ACHN (cell line): ENCODE results near the gene BNC2.
A peak's percentile ranks its signal among the peaks of the same experiment; 100 is the strongest.

Experiments used
- DNase-seq: peaks from one replicate; pipeline ENCODE4 v3.0.0-alpha.2; 2015
- in situ Hi-C: cut with HindIII; loops from 2 replicates; pipeline ENCODE4 v1.10.0; 2017; ENCODE audit warnings: low sequenced_read_pairs, low pct_ligation_motif_present, low pct_unique_long_range_greater_than_20kb

Gene BNC2

GRCh38 chr9:16407617-16408016 lies 462.9 kb downstream of the BNC2 start:
- no peak for DNase-seq
- in situ Hi-C loops = no loop called here

- in situ Hi-C loops = no loop called here
- DNase-seq = no peak
Observed at GRCh38 chr9:16406526-16407225, 463.8 kb downstream of the BNC2 start.

DNA sequence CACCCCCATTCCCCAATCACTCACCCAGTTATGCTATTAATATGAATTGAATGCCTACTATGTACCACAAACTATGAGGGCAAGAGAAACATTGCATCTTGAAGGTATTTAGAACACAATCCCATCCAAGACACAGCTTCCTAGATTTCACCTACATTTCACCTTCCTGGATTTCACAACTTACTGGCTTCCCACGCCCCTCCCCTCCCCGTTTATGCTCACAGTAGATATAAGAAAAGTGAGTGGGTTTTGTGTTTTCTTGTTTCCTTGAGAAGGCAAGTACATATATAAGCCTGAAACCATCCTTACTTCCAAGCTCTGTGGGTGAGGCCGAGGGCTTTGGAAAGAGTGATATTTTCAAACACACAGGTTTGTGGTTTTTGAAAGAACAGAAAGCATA lies 465.0 kb downstream of the BNC2 start:
- in situ Hi-C loops = no loop called here
- DNase-seq = no peak

DNA sequence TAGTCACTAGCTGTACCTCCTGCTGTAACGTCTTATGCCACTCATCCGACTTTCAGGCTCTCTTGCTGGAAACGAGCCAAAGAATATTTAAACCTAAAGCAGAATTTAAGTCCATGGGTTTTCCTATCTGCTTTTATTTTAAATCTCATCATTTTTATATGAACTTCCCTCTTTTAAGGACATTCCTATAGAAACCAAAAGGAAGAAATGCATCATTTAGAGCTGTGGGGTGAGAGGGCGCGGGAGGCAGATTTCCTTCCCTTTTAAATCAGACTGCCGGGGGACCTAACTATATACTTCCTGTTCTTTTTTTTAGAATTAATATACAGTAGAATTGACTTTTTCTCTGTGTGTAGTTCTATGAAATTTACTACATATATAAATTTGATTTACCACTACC lies 468.8 kb downstream of the BNC2 start:
- in situ Hi-C loops = no loop called here
- DNase-seq = no peak

- in situ Hi-C loops = no loop called here
- no peak for DNase-seq
Observed at GRCh38 chr9:16398691-16399090, 471.8 kb downstream of the BNC2 start.

GRCh38 chr9:16396389-16396788 lies 474.1 kb downstream of the BNC2 start:
- DNase-seq = no peak
- in situ Hi-C loops = no loop called here

GRCh38 chr9:16391369-16391768 lies 479.1 kb downstream of the BNC2 start:
- in situ Hi-C loops = no loop called here
- no peak for DNase-seq

GRCh38 chr9:16387382-16387781 lies 483.1 kb downstream of the BNC2 start:
- DNase-seq = no peak
- in situ Hi-C loops = no loop called here

GRCh38 chr9:16386827-16387077 lies 483.7 kb downstream of the BNC2 start:
- in situ Hi-C loops = no loop called here
- no peak for DNase-seq

DNA sequence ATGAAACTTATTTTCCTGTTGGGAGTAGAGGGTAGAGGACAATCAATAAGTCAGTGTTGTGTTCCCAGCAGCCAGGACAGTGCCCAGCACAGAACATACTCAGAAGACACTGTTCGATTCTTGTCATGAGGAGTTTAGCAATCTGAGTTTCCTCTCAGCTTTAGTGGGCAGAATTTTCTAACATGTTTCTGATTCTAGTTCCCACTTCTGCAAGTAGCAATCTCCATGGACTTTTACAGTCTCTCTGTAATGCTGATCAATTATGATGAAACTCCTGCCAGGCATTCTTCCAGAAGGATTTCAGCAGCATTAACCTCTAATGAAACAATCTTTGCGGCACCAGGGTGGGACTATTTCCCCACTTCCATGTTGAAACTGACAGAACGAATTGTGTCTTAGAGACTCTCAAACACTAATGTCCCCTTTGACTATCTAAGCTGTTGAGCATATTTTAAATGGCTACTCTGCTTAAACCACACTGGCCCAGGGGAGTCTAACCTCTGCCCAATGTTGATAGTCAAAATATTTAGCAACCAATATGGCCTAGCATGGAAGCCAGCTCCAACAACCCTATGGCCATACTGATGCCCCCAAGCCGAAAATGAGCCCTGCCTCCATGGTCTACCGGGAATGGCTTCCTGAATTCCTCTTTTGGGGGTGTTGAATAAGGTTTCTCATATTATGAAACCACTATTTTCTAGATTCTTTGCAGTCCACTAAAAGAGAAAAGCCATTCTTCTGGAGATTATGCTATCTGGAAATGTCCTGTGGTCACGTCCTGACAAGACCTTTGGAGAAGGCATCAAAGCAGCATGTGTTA lies 484.3 kb downstream of the BNC2 start:
- in situ Hi-C loops = no loop called here

DNA sequence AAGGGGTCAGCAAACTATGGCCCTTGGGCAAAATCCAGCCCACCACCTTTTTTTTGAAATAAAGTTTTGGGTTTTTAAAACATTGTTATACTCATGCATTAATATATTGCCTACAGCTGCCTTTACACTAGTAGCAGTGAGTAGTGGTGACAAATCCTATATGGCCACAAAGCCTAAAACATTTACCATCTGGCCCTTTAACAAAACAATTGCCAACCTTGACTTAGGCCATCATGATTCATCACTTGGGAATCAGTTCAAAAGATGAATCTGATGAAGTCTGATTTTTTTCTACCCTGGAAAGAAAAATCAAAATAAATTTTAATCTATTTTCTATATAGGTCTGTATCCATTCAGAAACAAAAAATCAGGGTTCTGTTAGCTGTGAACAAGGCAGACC lies 484.9 kb downstream of the BNC2 start:
- in situ Hi-C loops = no loop called here
- peak; percentile 17 for DNase-seq

More for the DNA sequence above, 484.3 kb downstream of the BNC2 start:
- DNase-seq = no peak

DNA sequence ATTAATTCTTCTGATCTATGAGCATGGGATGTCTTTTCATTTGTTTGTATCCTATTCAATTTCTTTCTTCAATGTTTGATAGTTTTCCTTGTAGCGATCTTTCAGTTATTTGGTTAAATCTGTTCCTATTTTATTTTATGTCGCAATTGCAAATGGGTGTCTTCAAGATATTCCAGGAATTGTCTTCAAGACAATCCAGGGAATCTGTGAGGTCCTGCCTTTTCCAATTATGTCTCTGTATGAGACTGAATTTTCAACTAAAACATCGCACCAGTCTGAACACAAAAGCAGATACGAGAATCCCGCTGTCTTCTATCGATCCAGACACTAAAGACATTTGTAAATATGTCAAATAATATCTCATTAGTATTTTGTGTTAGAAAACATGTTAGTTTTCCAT lies 485.5 kb downstream of the BNC2 start:
- in situ Hi-C loops = no loop called here
- no peak for DNase-seq

DNA sequence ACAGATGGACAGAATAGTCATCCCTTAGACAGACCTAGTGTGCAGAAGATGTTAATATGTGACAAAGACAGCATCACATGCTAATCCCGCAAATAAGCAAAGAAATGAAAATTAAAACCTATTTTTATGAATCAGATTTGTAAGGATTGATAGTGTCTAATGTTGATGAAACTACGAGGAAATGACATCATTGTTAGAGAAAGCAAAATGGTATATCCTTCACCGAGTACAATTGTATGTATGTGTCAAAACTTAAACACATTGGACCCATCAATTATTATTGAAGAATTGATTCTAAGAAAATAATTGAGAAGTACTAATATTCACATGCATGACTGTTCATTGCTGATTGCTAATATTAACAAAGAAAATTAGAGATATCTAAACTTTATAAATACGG lies 493.2 kb downstream of the BNC2 start:
- in situ Hi-C loops = no loop called here
- DNase-seq = no peak

- in situ Hi-C loops = no loop called here
- no peak for DNase-seq
Observed at GRCh38 chr9:16371306-16371705, 499.2 kb downstream of the BNC2 start.

DNA sequence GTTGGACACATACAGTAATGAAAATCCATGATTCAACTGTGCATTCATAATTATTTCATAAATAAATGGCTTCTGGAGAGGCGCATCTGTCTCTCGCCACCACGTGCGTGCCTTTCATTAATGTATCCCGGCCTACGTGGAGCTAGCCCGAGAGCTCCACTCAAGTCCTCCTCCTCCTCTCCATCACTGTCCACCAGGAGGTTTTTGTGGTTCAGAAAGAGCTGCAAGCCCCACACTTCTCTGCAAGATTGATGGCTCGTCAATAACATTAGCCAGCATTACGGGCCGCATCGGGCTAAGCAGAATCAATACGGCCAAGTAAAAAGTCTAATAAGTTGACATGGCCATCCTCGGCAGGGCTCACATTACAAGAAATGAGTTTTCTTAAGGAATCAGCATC lies 499.8 kb downstream of the BNC2 start:
- in situ Hi-C loops = no loop called here
- no peak for DNase-seq

DNA sequence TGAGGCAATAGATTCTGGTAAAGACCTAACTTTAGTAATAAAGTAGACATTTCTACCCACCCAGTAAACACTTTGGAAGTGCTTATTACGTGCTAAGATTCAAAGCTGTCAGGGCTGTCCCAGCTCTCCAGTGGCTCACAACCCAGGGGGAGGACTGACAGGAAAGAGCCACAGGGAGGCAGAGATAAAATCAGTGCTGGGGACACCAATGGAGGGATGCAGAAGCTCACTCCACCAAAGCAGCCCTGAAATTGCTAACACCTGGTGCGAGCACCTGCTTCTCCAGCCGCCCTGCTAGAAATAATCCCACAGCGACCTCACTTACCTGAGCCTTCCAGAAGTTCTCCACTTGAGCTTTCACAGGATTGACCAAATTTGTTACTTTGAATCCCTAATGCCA lies 501.0 kb downstream of the BNC2 start:
- in situ Hi-C loops = no loop called here
- DNase-seq = no peak

DNA sequence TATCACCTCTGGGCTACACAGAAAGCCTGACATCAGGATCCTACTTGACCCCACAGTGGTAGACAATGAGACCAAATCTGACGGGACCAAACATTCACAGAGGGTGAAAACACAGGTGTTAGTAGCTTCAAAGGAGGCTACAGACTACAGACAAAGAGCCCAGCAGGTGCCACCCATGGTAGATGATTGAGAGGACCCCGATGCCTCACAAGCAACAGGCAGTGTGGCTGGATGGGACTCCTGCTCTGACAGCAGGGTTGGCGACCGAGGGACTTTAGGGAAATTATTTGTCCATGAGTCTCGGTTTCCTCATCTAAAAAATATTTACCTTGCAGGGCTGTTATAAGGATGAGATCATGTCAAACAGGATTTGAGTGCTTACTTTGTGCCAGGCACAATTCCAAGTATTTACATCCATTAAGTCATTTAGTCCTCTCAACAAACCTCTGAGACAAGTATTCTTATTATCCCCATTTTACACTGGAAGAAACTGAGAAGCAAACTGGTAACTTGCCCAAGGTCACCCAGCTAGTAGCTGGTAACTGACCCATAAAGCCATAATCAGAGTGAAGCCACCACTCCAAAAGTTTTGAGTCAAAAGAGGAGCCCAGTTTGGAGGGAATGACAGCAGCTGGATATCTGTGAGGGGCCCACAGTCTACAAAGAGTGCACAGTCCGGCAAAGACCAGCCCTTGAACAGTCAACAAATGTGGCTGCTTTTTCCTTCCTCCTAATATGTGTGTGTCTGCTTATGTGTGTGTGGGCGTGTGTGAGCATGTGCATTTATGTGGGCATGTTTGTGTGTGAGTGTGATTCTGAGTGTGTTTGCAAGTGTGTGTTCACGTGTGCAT lies 502.0 kb downstream of the BNC2 start:
- no peak for DNase-seq
- in situ Hi-C loops = no loop called here

GRCh38 chr9:16367605-16368231 lies 502.8 kb downstream of the BNC2 start:
- no peak for DNase-seq
- in situ Hi-C loops = no loop called here

DNA sequence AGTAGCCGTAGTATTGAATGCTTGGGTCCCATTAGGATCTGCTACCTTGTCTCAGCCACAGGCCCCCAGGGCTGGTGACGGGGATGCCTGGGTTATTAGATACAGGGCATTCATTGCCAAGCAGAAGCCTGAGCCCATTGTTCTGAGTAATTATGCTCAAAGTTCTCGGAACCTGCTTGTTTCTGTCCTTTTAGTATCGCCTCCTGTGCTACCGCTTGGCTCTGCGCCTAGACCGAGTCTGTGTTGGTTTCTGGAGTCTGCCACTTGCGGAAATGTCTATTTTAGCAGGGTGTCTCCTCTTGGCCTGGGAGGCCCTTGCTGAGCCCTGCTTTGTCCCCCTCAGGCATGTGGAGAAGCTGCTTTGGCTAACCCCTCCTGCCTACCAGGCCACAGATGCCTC lies 506.1 kb downstream of the BNC2 start:
- in situ Hi-C loops = no loop called here
- DNase-seq = no peak
